ENCODE measurements around the gene PIGT.

The PIGT gene

GRCh38 chr20:45372241-45372640 is 43.7 kb upstream of the PIGT start:
- TF ChIP-seq CTCF (IDR thresholded peaks at IDR 0.05; ENCODE audit: insufficient read depth, low read depth, low read length, missing control alignments), result no peak
- DNase-seq (ENCODE audit: low read depth), result no peak
- no peak overlapping the region for H3K4me3 ChIP-seq (ENCODE audit: low read depth, low read length)

- H3K4me3 ChIP-seq (ENCODE audit: low read depth, low read length), result no peak overlapping the region
- no peak for DNase-seq (ENCODE audit: low read depth)
- TF ChIP-seq CTCF (IDR thresholded peaks at IDR 0.05; ENCODE audit: insufficient read depth, low read depth, low read length, missing control alignments), result no peak
Measured at GRCh38 chr20:45372646-45373352, 43.1 kb upstream of the PIGT start.

GRCh38 chr20:45373353-45374100 is 42.4 kb upstream of the PIGT start:
- TF ChIP-seq CTCF (IDR thresholded peaks at IDR 0.05; ENCODE audit: insufficient read depth, low read depth, low read length, missing control alignments), result peak; percentile 88
- H3K4me3 ChIP-seq (ENCODE audit: low read depth, low read length), result peak overlapping the region; percentile 5
- peak; percentile 84 for DNase-seq (ENCODE audit: low read depth)

- no peak for DNase-seq (ENCODE audit: low read depth)
- TF ChIP-seq CTCF (IDR thresholded peaks at IDR 0.05; ENCODE audit: insufficient read depth, low read depth, low read length, missing control alignments), result no peak
- H3K4me3 ChIP-seq (ENCODE audit: low read depth, low read length), result no peak overlapping the region
Measured at GRCh38 chr20:45374101-45374467, 41.9 kb upstream of the PIGT start.

- H3K4me3 ChIP-seq (ENCODE audit: low read depth, low read length), result no peak overlapping the region
- TF ChIP-seq CTCF (IDR thresholded peaks at IDR 0.05; ENCODE audit: insufficient read depth, low read depth, low read length, missing control alignments), result no peak
- no peak for DNase-seq (ENCODE audit: low read depth)
Measured at GRCh38 chr20:45374966-45375365, 41.0 kb upstream of the PIGT start.

- H3K4me3 ChIP-seq (ENCODE audit: low read depth, low read length), result no peak overlapping the region
- TF ChIP-seq CTCF (IDR thresholded peaks at IDR 0.05; ENCODE audit: insufficient read depth, low read depth, low read length, missing control alignments), result no peak
- DNase-seq (ENCODE audit: low read depth), result no peak
Measured at GRCh38 chr20:45377269-45377668, 38.7 kb upstream of the PIGT start.
